ENCODE results near the gene OR11H7.
A peak's percentile ranks its signal among the peaks of the same experiment; 100 is the strongest.
"Not testable (repeated sequence)": the region's sequence is repeated elsewhere in the genome, so short reads cannot be mapped to it uniquely, and the experiment has no call there.

Gene OR11H7

GRCh38 chr14:20228681-20229080 lies at the start of gene OR11H7:
Gene OR11H7, plus strand, starts transcription at chr14:20228981.
- DNase-seq: no peak

- DNase-seq: no peak
These were observed 49.6 kb upstream of the OR11H7 start for GRCh38 chr14:20179218-20179617.

GRCh38 chr14:20179880-20180279 lies 48.9 kb upstream of the OR11H7 start:
- DNase-seq: no peak

- DNase-seq: no peak
These were observed 48.3 kb upstream of the OR11H7 start for GRCh38 chr14:20180486-20180885.

GRCh38 chr14:20184181-20184580 lies 44.6 kb upstream of the OR11H7 start:
- DNase-seq: no peak

- no peak for DNase-seq
These were observed 38.2 kb upstream of the OR11H7 start, which contains the start of gene OR11G2 for GRCh38 chr14:20190596-20190995. Gene OR11G2, plus strand, starts transcription at chr14:20190896. Its CDS starts 6,542 bp downstream, at chr14:20197438.

- DNase-seq: no peak
These were observed 37.4 kb upstream of the OR11H7 start for GRCh38 chr14:20191396-20191795.

- DNase-seq: no peak
These were observed 34.7 kb upstream of the OR11H7 start for GRCh38 chr14:20194101-20194500.

GRCh38 chr14:20195170-20195569 lies 33.6 kb upstream of the OR11H7 start:
- DNase-seq: not testable (repeated sequence)

GRCh38 chr14:20195911-20196310 lies 32.9 kb upstream of the OR11H7 start:
- DNase-seq: no peak

GRCh38 chr14:20197459-20197858 lies 31.3 kb upstream of the OR11H7 start:
- no peak for DNase-seq

- no peak for DNase-seq
These were observed 29.8 kb upstream of the OR11H7 start for GRCh38 chr14:20198991-20199390.

GRCh38 chr14:20204721-20205120 lies 24.1 kb upstream of the OR11H7 start:
- no peak for DNase-seq

GRCh38 chr14:20209595-20209994 lies 19.2 kb upstream of the OR11H7 start:
- no peak for DNase-seq

- not testable (repeated sequence) for DNase-seq
These were observed 16.4 kb upstream of the OR11H7 start for GRCh38 chr14:20212406-20212805.

GRCh38 chr14:20215196-20215595 lies 13.6 kb upstream of the OR11H7 start:
- peak; percentile 4 for DNase-seq

GRCh38 chr14:20219033-20219432 lies 9.7 kb upstream of the OR11H7 start:
- DNase-seq: no peak

GRCh38 chr14:20223410-20223809 lies 5.4 kb upstream of the OR11H7 start, which contains the start of gene OR11H6:
Gene OR11H6, plus strand, starts transcription at chr14:20223710. Its CDS starts 0 bp downstream, at chr14:20223710.
- DNase-seq: no peak

GRCh38 chr14:20235415-20235814 lies 6.6 kb downstream of the OR11H7 start:
- DNase-seq: not testable (repeated sequence)

GRCh38 chr14:20247646-20248246 lies 19.0 kb downstream of the OR11H7 start:
- no peak for DNase-seq

- peak; percentile 93 for DNase-seq
These were observed 33.9 kb downstream of the OR11H7 start for GRCh38 chr14:20262642-20263128.

GRCh38 chr14:20264361-20264760 lies 35.6 kb downstream of the OR11H7 start:
- peak; percentile 54 for DNase-seq

GRCh38 chr14:20274062-20274461 lies 45.3 kb downstream of the OR11H7 start:
- no peak for DNase-seq

- DNase-seq: no peak
These were observed 48.6 kb downstream of the OR11H7 start for GRCh38 chr14:20277409-20277808.

GRCh38 chr14:20278414-20278813 lies 49.6 kb downstream of the OR11H7 start:
- peak; percentile 26 for DNase-seq
